Transverse colon (tissue), 4 donors: ENCODE measurements around the gene SASH1. TPM values are rescaled to one million over a fixed set of nuclear protein-coding genes. Genes with fewer than 3 reads are reported as not detected.

Source experiments
- DNase-seq: peaks from one replicate; pipeline ENCODE4 v3.0.0-alpha.2; 2019
- H3K27ac ChIP-seq, 4 donors: fragments of 200-600 bp; sonication (generic); 2 replicates each; pipeline ENCODE4 v1.5.1; 2016 to 2018; ENCODE audit warnings: inconsistent platforms in 4 of 4
- H3K27me3 ChIP-seq: fragments of 200-600 bp; sonication (generic); 2 replicates; pipeline ENCODE4 v1.5.1; 2017; ENCODE audit warnings: inconsistent platforms
- H3K36me3 ChIP-seq, 4 donors: fragments of 200-600 bp; sonication (generic); 2 replicates each; pipeline ENCODE4 v1.5.1; 2017 to 2019; ENCODE audit warnings: inconsistent platforms in 4 of 4
- H3K4me1 ChIP-seq, 4 donors: fragments of 200-600 bp; sonication (generic); 2 replicates each; pipeline ENCODE4 v1.5.1; 2017 to 2020; ENCODE audit warnings: inconsistent platforms in 4 of 4
- H3K4me3 ChIP-seq, 4 donors: fragments of 200-600 bp; sonication (generic); 1 replicate in 1 of 4; 2 replicates in 3 of 4; pipeline versions ENCODE4 v1.5.1 to v1.6.1; 2017 to 2019; ENCODE audit warnings: inconsistent platforms in 4 of 4
- H3K9me3 ChIP-seq, 2 donors: fragments of 200-600 bp; sonication (generic); 2 replicates each; pipeline ENCODE4 v1.5.1; 2017 to 2019; ENCODE audit warnings: inconsistent platforms in 2 of 2
- CTCF ChIP-seq, 5 experiments: fragments of 200-600 bp in 3 of 5; fragments of 450-650 bp in 2 of 5; sonication (generic) in 3 of 5; IDR thresholded peaks; 1 replicate in 2 of 5; 2 replicates in 3 of 5; pipeline ENCODE4 v1.5.1; 2016 to 2017; ENCODE audit warnings: antibody characterized with exemption in 5 of 5, inconsistent platforms in 3 of 5, mild to moderate bottlenecking in 2 of 5, moderate library complexity in 1 of 5
- EP300 ChIP-seq: sonication (generic); formaldehyde crosslinking; IDR thresholded peaks from one replicate; pipeline ENCODE4 v1.6.1; 2017; ENCODE audit warnings: antibody characterized with exemption, low read depth
- POLR2A ChIP-seq: fragments of 450-650 bp; IDR thresholded peaks from one replicate; pipeline ENCODE4 v1.6.1; 2016; ENCODE audit warnings: antibody characterized with exemption, mild to moderate bottlenecking, moderate library complexity
- POLR2AphosphoS5 ChIP-seq, 3 donors: sonication (generic); formaldehyde crosslinking; IDR thresholded peaks; one replicate each; pipeline ENCODE4 v1.6.1; 2016; ENCODE audit warnings: antibody characterized with exemption in 3 of 3
- WGBS, 2 donors: methylation state at CpG; one replicate each; pipeline ENCODE4 v1.1.5; 2018; ENCODE audit warnings: low coverage in 1 of 2; 5-methylcytosine and 5-hydroxymethylcytosine counted together
- in situ Hi-C, 4 donors: fragments of 200-750 bp; cut with MboI; loops; one replicate each; pipeline versions ENCODE4 v1.15.0 to v1.15.1; 2017; ENCODE audit warnings: low sequenced_read_pairs in 3 of 4, low pct_ligation_motif_present in 1 of 4, low pct_unique_long_range_greater_than_20kb in 1 of 4
- intact Hi-C: fragments of 100-400 bp; cut with DNase I; formaldehyde crosslinking; loops from one replicate; pipeline ENCODE4 v1.15.1; 2023; ENCODE audit warnings: low total_unique reads
- total RNA-seq, 4 donors: library from RNA; depleted of rRNA; stranded (reverse); fragments of >200 nt; gene quantifications; one replicate each; pipeline ENCODE4 v1.1.0, GENCODE V29; 2016

The SASH1 gene
- total RNA-seq, 4 donors from 2014 or later = 16.5 to 71.6 (median 28.7) TPM

GRCh38 chr6:148346681-148347440 is 4.2 kb downstream of the SASH1 start:
- no peaks in the 10 kb centered on the region for H3K36me3 ChIP-seq
- H3K4me3 ChIP-seq = no peak overlapping the region
- DNase-seq = no peak
- H3K4me1 ChIP-seq = peaks cover 0 to 22% (median 12%) of the 10 kb centered on the region in 4 donors
- 64 to 88% methylated on average over 4 to 6 of the region's 6 CpGs for WGBS, 2 donors
- TF ChIP-seq EP300 (no peak), POLR2AphosphoS5 (IDR thresholded peaks at IDR 0.05) (no peak), CTCF (IDR thresholded peaks at IDR 0.05) (no peak), POLR2A (no peak)
- no peaks in the 10 kb centered on the region for H3K9me3 ChIP-seq
- no peak overlapping the region for H3K27ac ChIP-seq
- intact Hi-C loops = no loop called here
- H3K27me3 ChIP-seq = no peaks in the 10 kb centered on the region
- in situ Hi-C loops = no loop called here

DNA sequence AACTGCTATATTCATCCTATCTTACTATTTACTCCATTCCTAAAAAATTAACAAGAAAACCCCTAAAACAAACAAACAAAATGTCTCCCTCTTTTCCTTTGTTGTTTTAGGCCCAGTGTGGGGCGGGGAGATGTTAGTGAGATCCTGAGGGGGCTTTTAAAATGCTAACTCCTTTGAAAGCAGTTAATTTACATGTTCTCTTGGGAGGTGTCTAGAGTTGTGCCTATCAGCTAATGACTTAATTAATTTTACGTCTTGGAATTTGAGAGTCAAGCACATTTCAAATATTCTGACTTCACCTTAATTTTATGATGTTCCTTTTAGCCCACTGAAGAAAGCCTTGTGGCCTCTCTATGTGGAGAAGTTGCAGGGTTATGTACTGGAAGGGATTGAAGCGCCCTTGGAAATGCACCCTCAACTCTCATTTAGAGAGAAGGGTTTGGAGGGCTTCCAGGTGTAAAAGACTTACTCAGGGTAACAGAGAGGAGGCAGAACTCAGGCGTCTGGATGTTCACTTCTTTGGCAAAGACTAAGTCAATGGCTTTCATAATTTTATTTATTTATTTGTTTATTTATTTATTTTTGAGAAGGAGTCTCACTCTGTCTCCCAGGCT is 4.9 kb downstream of the SASH1 start:
- intact Hi-C loops = no loop called here
- H3K27me3 ChIP-seq = no peaks in the 10 kb centered on the region
- WGBS, 2 donors = 52 to 57% methylated on average over 3 to 4 of the region's 4 CpGs
- no peak for TF ChIP-seq CTCF (IDR thresholded peaks at IDR 0.05)
- TF ChIP-seq POLR2A = no peak
- no peak for TF ChIP-seq POLR2AphosphoS5 (IDR thresholded peaks at IDR 0.05)
- no peak for TF ChIP-seq EP300
- in situ Hi-C loops = no loop called here
- H3K4me3 ChIP-seq = no peak overlapping the region
- no peak overlapping the region for H3K27ac ChIP-seq
- H3K4me1 ChIP-seq = peaks cover 0 to 21% (median 11%) of the 10 kb centered on the region in 4 donors
- H3K36me3 ChIP-seq = no peaks in the 10 kb centered on the region
- H3K9me3 ChIP-seq = no peaks in the 10 kb centered on the region
- DNase-seq = no peak

- TF ChIP-seq POLR2AphosphoS5 (IDR thresholded peaks at IDR 0.05) = no peak
- no peak for TF ChIP-seq POLR2A
- TF ChIP-seq EP300 = no peak
- no peak for TF ChIP-seq CTCF (IDR thresholded peaks at IDR 0.05)
- DNase-seq = no peak
- Histone ChIP-seq H3K9me3 (no peaks in the 10 kb centered on the region), H3K4me1 (peaks cover 0 to 21% (median 9%) of the 10 kb centered on the region in 4 donors), H3K27me3 (no peaks in the 10 kb centered on the region), H3K4me3 (no peak overlapping the region), H3K27ac (no peak overlapping the region), H3K36me3 (no peaks in the 10 kb centered on the region)
- intact Hi-C loops = no loop called here
- in situ Hi-C loops = no loop called here
- WGBS, 2 donors = 72 to 76% methylated on average over 3 of the region's 3 CpGs
Observed at GRCh38 chr6:148348335-148348734, 5.7 kb downstream of the SASH1 start.

DNA sequence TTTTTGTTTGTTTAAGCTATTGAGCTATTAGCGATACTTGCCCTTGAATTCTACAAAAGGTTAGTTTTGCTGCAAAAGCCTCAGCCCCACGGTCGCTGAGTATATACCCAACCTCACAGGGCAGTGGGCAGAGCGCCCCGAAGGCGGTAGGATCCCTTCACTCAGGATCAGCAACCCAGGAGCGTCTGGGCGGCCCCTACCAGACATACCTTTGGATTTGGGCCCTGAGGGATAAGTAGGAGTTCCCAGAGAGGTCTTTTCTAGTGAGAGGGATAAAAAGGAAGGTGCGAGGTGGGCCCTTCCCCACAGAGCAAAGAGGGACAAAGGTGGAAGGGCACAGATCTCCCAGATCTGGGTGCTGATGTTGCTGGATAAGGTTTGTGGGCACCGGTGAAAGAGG is 6.1 kb downstream of the SASH1 start:
- Histone ChIP-seq H3K27me3 (no peaks in the 10 kb centered on the region), H3K4me1 (peaks cover 0 to 16% (median 6%) of the 10 kb centered on the region in 4 donors), H3K4me3 (no peak overlapping the region), H3K27ac (no peak overlapping the region), H3K36me3 (no peaks in the 10 kb centered on the region), H3K9me3 (no peaks in the 10 kb centered on the region)
- no peak for DNase-seq
- in situ Hi-C loops = no loop called here
- WGBS, 2 donors = 95 to 97% methylated on average over 5 to 10 of the region's 10 CpGs
- intact Hi-C loops = no loop called here
- TF ChIP-seq CTCF (IDR thresholded peaks at IDR 0.05) (no peak), EP300 (no peak), POLR2A (no peak), POLR2AphosphoS5 (IDR thresholded peaks at IDR 0.05) (no peak)
